HCT116 (cell line): ENCODE results near the gene UTS2.

Experiments
- EZH2 ChIP-seq: fragments of 200-600 bp; sonication (generic); IDR thresholded peaks from 2 replicates; pipeline ENCODE4 v1.6.1; 2017; ENCODE audit warnings: antibody characterized with exemption, mixed run types
- POLR2A ChIP-seq: IDR thresholded peaks from 2 replicates; pipeline ENCODE4 v1.7.0; 2011; ENCODE audit warnings: borderline replicate concordance; ENCODE audit not compliant: insufficient read depth, insufficient read length; ENCODE audit errors: extremely low read depth

- TF ChIP-seq POLR2A (no peak), EZH2 (no peak)
Observed at GRCh38 chr1:7842517-7842916, 10.3 kb downstream of the UTS2 start.
